H1 (cell line): ENCODE measurements around the gene KRTAP24-1.

Experiments used
- CEBPB ChIP-seq: IDR thresholded peaks from 2 replicates; pipeline ENCODE4 v1.6.1; 2012; ENCODE audit warnings: low read depth, low read length
- CHD2 ChIP-seq: IDR thresholded peaks from 2 replicates; pipeline ENCODE4 v1.6.1; 2012; ENCODE audit warnings: low read length, improper control_type of control experiment
- CTCF ChIP-seq, 3 experiments: IDR thresholded peaks; 1 replicate in 2 of 3; 2 replicates in 1 of 3; pipeline versions ENCODE4 v1.5.1 to v1.6.1; 2011; ENCODE audit warnings: low read length in 3 of 3, mild to moderate bottlenecking in 3 of 3, inconsistent platforms in 2 of 3, low read depth in 1 of 3, moderate library complexity in 1 of 3; ENCODE audit not compliant: insufficient read depth in 1 of 3; ENCODE audit errors: control extremely low read depth in 1 of 3
- EGR1 ChIP-seq: IDR thresholded peaks from 2 replicates; pipeline ENCODE4 v1.6.1; 2011; ENCODE audit warnings: low read depth, low read length, borderline replicate concordance
- EP300 ChIP-seq, 2 experiments: IDR thresholded peaks; 1 replicate in 1 of 2; 2 replicates in 1 of 2; pipeline ENCODE4 v1.6.1; 2011 to 2012; ENCODE audit warnings: low read depth in 2 of 2, low read length in 2 of 2, mild to moderate bottlenecking in 2 of 2, borderline replicate concordance in 1 of 2, inconsistent platforms in 1 of 2, moderate library complexity in 1 of 2
- EZH2 ChIP-seq: fragments of 200-600 bp; sonication (generic); IDR thresholded peaks from 2 replicates; pipeline ENCODE4 v1.7.1; 2012; ENCODE audit warnings: low read depth, mild to moderate bottlenecking, moderate library complexity, low read length, inconsistent platforms; ENCODE audit not compliant: severe bottlenecking
- POLR2A ChIP-seq, 2 experiments: IDR thresholded peaks; 1 replicate in 1 of 2; 2 replicates in 1 of 2; pipeline ENCODE4 v1.6.1; 2011; ENCODE audit warnings: low read depth in 2 of 2, low read length in 2 of 2, mild to moderate bottlenecking in 2 of 2; ENCODE audit errors: control extremely low read depth in 1 of 2
- SRF ChIP-seq: IDR thresholded peaks from 2 replicates; pipeline ENCODE4 v1.6.1; 2011; ENCODE audit warnings: mild to moderate bottlenecking, low read depth, low read length, moderate library complexity
- TEAD4 ChIP-seq: IDR thresholded peaks from 2 replicates; pipeline ENCODE4 v1.6.1; 2012; ENCODE audit warnings: low read depth, low read length, inconsistent platforms, mixed read lengths
- TF ChIP-seq, protein P1 (sequence below): IDR thresholded peaks from 2 replicates; pipeline ENCODE4 v1.6.1; 2012; ENCODE audit warnings: inconsistent platforms

DNA sequence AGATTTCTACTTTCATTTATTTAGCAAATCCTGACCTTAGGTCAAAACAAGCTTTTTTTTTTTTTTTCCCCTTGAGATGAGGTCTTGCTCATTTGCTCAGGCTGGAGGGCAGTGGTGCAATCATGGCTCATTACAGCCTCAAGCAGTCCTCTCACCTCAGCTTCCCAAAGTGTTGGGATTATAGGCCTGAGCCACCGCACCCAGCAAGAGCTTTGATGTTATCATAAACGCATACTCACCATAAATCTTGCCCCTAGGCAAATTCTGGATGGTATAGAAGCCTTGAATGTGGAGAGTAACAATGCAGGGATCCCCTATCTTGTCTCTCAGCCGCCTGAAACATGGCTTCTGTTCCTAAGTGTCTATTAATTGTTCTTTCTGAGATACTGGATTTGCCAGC lies 42.1 kb downstream of the KRTAP24-1 start:
- TF ChIP-seq EP300 (IDR thresholded peaks at IDR 0.05; ENCODE audit: borderline replicate concordance in 1 of 2, low read depth in 2 of 2, low read length in 2 of 2), result no peak
- TF ChIP-seq TEAD4, result no peak
- no peak for TF ChIP-seq EZH2
- no peak for TF ChIP-seq SRF
- TF ChIP-seq CHD2, result no peak
- no peak for TF ChIP-seq CTCF (IDR thresholded peaks at IDR 0.05; ENCODE audit: control extremely low read depth in 1 of 3, insufficient read depth in 1 of 3, low read depth in 1 of 3, low read length in 3 of 3)
- TF ChIP-seq POLR2A (IDR thresholded peaks at IDR 0.05; ENCODE audit: control extremely low read depth in 1 of 2, low read depth in 2 of 2, low read length in 2 of 2), result no peak
- TF ChIP-seq, protein P1, sequence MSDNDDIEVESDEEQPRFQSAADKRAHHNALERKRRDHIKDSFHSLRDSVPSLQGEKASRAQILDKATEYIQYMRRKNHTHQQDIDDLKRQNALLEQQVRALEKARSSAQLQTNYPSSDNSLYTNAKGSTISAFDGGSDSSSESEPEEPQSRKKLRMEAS, result no peak
- TF ChIP-seq CEBPB, result no peak
- no peak for TF ChIP-seq EGR1
